Uterus (tissue), 2 donors: ENCODE results near the gene PROP1.

ENCODE experiments used
- POLR2A ChIP-seq, 2 donors: fragments of 450-650 bp; IDR thresholded peaks; one replicate each; pipeline ENCODE4 v1.6.1; 2016; ENCODE audit warnings: antibody characterized with exemption in 2 of 2, mild to moderate bottlenecking in 1 of 2, moderate library complexity in 1 of 2
- TF ChIP-seq, protein P1 (sequence below), 4 experiments: fragments of 200-600 bp in 2 of 4; fragments of 450-650 bp in 2 of 4; sonication (generic) in 2 of 4; IDR thresholded peaks; one replicate each; pipeline ENCODE4 v1.5.1; 2016 to 2019; ENCODE audit warnings: antibody characterized with exemption in 4 of 4, mild to moderate bottlenecking in 2 of 4, moderate library complexity in 1 of 4

DNA sequence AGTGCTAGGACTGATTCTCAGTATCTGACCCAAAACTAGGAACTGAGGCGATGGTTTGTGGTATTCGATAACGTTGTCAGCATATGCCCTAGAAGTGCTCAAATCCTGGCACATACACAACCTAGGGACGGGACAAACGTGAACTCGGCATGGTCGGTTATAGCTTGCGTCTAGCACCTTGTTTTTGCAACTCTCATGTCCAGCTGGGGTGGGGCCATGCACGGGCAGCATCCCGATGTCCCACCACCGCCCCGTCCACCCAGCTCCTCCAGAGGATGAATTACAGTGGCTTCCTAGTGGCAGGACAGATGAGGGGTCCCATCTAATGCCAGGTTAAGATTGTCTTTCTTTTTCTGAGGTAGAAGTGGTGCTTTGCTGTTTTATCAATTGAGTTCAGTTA, 31.6 kb downstream of the PROP1 start:
- TF ChIP-seq, protein P1, sequence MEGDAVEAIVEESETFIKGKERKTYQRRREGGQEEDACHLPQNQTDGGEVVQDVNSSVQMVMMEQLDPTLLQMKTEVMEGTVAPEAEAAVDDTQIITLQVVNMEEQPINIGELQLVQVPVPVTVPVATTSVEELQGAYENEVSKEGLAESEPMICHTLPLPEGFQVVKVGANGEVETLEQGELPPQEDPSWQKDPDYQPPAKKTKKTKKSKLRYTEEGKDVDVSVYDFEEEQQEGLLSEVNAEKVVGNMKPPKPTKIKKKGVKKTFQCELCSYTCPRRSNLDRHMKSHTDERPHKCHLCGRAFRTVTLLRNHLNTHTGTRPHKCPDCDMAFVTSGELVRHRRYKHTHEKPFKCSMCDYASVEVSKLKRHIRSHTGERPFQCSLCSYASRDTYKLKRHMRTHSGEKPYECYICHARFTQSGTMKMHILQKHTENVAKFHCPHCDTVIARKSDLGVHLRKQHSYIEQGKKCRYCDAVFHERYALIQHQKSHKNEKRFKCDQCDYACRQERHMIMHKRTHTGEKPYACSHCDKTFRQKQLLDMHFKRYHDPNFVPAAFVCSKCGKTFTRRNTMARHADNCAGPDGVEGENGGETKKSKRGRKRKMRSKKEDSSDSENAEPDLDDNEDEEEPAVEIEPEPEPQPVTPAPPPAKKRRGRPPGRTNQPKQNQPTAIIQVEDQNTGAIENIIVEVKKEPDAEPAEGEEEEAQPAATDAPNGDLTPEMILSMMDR (IDR thresholded peaks at IDR 0.05), result no peak
- no peak for TF ChIP-seq POLR2A (IDR thresholded peaks at IDR 0.05)
